GM21717 (cell line): Measurements from ENCODE around the gene SESN1.
A peak's percentile ranks its signal among the peaks of the same experiment; 100 is the strongest.

Source experiments
- ATAC-seq: cut with Tn5 transposase; IDR thresholded peaks from one replicate; pipeline ENCODE4 v1.9.1; 2021; ENCODE audit warnings: mild to moderate bottlenecking, moderate library complexity; ENCODE audit not compliant: unreplicated experiment

SESN1 gene

GRCh38 chr6:109031416-109031815, 63.2 kb downstream of the SESN1 start:
- ATAC-seq: no peak

DNA sequence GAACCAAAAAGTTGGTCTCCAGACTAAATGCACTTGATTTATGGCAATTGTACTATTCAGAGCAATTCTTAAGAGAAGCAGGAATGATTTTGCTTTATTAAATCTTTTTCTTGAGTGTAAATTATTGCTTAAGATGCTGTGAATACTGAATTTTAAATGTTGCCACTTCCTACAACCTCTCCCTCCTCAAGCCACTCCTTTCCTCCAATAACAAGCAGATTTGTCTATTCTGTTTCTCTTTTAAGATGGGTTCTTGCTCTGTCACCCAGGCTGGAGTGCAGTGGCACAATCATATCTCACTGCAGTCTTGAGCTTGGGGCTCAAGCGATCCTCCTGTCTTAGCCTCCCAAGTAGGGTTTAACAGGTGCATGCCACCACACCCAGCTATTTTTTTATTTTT, 65.3 kb downstream of the SESN1 start:
- no peak for ATAC-seq

DNA sequence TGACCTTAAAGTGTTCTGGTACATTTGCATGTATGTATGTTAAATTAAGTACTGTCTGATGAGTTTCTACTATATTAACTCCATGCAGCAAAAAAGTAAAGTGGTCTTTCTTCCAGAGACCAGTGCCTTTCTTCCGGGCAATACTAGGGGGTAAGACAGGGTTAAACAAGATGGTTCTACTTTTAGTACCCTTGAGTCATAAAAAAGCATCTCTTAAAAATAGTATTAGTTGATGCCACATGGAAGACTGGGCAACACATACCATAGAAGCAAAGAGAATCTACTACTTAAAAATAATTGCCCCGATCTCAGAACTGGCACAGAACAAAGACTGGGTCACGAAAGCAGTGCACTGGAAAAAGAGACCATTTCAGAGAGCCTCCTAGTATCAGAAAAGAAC, 66.2 kb downstream of the SESN1 start:
- no peak for ATAC-seq

GRCh38 chr6:109027964-109028363, 66.7 kb downstream of the SESN1 start:
- no peak for ATAC-seq

DNA sequence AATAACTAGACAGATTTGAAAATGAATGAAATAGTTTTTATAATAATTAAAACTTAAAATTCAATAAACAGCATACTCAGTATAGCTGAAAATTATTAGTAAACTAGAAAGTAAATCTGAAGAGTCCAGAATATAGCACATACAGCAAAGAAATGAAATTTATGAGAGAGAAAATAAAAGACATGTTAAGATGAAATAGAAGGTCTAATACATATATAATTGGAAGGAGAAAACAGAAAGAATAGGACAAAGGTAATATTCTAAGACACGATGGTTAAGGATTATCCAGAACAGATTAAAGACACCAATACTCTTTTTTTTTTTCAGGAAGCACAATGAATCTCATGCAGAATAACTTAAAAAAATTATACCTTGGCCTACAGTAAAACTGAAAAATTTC, 69.0 kb downstream of the SESN1 start:
- ATAC-seq: no peak

DNA sequence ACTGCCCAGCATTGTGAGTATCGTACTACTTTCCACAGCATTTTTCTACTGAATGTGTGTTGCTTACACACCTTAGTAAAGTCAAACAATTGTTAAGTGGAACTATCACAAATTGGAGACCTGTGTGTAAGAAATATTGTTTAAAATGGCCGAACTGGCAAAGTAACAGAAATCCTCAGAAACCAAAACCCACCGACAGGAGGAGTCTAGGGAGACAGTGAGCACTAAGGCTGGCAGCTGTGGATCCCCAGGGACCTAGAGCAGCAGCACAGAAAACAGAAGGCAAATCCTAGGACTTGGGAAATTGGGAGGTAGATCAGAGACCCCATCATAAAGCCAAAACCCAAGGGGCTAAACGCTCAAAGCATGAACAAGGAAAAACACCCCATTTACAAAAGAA, 69.9 kb downstream of the SESN1 start:
- ATAC-seq: no peak

DNA sequence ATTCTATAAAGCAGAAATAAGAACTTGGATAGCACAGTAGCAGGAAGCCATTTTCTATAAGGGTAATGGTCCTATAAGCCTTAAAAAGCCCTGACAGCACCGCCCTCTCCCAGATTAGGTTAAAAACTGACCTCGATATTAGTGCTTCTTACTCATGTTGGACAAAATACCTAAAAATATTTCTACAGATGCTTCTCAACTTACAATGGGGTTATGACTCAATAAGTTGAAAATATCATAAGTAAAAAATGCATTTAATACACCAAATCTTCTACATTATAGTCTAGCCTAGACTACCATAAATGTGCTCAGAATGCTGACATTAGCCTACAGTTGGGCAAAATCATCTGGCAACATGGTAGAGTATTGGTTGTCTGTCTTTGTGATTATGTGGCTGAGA, 70.3 kb downstream of the SESN1 start:
- no peak for ATAC-seq

DNA sequence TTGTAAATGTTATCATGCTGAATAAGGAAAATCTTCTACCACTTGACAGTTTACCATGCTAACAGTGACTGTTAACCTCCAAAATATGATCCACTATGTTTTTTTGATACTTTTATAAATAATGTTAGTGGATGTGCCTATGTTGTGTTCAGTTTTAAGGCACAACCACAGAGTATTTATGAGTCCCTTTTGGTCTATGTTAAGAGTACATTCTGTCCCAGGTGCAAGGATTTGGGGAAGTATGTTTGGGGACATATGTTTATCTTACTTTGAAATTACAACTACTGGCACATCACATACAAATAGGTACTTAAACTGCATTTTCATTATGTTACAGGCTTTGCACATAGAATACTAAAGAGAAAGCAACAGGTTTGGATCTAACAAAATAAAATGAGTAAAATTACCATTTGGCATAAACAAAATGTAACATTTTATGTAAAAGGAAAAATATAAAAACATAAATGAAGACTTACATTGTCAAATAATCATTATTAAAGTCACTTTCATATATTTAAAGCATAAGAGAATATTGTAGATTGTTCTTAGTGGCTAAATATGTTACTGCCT, 71.2 kb downstream of the SESN1 start:
- no peak for ATAC-seq

GRCh38 chr6:109021870-109022269, 72.8 kb downstream of the SESN1 start:
- ATAC-seq: no peak

- no peak for ATAC-seq
Observed at GRCh38 chr6:109019911-109020310, 74.7 kb downstream of the SESN1 start.

DNA sequence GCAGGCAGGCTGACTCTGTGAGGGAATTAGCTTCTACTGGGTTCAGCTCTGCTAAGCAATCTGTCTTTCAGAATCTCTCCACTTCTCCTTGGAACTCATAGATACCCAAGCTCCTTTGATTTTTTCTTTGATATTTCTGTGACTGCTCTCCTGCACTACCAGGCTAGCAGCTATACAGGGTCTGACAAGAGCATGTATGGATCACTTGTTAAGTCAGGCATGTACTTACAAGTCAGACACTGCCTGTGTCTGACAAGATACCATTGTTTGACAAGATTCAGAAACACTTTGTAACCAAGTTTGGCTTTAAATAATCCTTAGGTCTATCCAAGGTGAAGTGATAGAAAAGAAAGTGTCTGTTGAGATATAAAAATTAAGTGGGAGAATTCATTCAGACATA, 79.5 kb downstream of the SESN1 start:
- no peak for ATAC-seq

GRCh38 chr6:109014606-109015005, 80.0 kb downstream of the SESN1 start:
- no peak for ATAC-seq

- ATAC-seq: no peak
Observed at GRCh38 chr6:109013656-109014305, 80.9 kb downstream of the SESN1 start.

- no peak for ATAC-seq
Observed at GRCh38 chr6:109010705-109011102, 83.9 kb downstream of the SESN1 start.

DNA sequence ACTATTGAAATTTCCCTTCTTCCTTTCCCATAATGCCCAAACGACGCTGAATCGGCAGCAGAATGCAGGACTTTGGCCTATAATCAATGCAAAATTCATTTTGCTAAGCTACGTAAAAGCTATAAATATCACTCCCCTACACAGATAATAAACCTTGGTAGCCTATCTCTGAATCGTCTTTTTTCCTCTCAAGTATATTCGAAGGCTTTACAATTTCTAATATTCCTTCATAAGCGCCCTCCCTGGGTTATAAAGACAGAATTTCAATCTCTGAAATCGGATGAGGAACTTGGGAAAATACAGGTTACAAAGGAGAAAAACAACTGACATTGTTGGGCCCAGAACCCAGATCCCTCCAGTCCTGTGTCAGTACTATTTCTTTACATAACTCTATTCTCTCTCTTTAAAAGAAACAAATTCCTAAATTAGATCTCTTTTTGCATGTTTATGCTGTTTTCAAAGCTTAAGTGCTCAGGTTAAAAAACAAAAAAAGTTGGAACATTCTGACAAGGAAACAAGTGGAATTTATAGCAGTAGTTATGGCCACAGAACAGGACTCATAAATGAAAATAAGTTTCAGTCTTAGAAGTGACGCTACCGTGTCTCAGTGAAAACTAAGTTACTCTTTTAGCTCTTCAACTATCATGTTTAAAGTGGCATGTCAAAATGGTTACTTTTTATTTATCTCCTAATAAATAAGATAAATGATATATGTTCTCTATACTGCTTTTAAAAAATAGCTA, 84.5 kb downstream of the SESN1 start:
- ATAC-seq: no peak

- ATAC-seq: peak; percentile 84
Observed at GRCh38 chr6:109009236-109009961, 85.2 kb downstream of the SESN1 start.

DNA sequence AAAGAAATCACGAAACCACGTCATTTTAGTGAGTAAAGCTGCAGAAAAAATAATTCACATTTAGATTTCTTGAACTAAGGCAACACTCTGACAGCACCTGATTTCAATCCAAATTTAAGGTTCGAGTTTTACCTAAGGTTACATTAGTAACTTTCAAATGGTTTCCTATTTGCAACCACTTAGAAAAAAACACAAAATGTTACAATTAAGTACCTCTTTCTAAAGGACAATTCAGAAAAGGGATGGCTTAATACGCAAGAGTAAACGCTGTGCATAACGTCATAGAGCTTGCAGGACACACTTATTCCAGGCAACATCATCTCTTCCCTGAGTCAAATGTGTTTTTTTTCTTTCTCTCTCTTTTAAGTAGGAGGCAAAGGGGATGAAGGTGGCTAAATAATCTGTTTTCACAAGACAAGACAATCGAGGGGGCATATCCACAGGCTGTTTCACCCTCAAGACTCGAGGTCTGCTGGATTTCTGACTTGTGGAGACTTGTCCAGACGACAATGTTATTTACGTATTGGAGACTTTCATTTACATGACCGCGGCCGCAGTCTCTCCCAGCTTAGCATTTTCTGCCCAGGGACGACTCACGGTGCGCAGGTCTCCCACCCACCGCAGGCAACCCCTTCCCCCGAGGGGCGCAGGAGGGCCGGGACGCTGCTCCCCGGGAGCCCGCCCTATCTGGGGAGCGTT, 86.0 kb downstream of the SESN1 start:
- peak; percentile 24 for ATAC-seq

DNA sequence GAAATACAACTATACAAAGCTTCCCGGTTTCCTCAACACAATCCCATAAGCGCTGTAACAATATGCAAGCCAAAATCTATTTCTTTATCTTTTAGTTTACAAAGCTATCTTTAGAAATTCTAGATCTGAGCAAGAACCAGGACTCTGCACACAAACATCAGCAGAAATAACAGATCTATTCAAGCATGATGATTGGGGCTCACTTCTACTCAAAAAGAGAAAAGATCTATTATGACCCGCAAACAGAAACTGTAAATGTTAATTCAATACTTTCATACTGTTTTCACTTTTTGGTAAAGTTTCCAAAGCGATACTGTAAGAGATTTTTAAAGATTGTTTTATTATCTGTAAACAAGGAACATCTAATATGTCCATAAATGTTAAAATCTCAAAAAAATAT, 86.6 kb downstream of the SESN1 start:
- no peak for ATAC-seq

DNA sequence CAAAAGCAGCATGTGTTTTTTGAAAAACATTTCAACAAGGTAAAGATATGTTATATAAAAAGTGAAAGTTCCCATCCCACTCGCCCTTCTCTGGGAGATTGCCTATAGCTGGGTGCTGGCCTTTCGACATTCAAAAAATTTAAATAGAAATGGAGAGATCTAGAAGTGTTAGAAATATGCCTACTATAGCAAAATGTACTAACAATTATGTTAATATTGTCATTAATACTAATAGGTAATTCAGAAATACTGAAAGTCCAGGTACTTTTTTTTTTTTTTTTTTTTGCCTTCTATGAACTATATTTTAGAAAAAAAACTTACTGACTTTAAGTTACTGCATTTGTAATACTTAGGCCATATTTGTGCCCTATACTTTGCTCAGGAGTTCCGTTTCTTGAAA, 87.1 kb downstream of the SESN1 start:
- no peak for ATAC-seq

GRCh38 chr6:109006818-109007217, 87.8 kb downstream of the SESN1 start:
- ATAC-seq: no peak

DNA sequence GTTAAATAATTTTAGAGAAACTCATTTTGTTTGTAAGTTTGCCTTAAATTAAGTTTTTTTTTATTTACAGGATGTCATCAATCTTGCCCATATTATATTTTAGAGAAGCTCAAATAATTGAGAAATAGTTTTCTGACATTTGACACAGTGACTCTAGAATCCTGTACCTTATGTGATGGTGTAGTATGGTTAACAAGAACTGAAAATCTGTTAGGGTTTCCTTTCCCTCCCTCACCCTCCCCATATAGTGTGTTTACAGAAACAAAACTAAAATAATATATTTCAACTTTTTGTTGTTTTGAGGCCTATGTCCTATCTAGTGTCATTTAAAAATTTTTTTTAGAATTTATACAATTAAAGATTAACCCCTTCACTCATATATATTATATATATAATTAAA, 91.8 kb downstream of the SESN1 start:
- no peak for ATAC-seq
